Fibroblast of villous mesenchyme (primary cell): Measurements from ENCODE around the gene RRP1B. TPM values are rescaled to one million over a fixed set of nuclear protein-coding genes. Genes with fewer than 3 reads are reported as not detected.

Experiments used
- DNase-seq: peaks from one replicate; pipeline ENCODE4 v3.0.0-alpha.2; 2010; ENCODE audit warnings: low read depth
- H3K4me3 ChIP-seq: 2 replicates; pipeline ENCODE4 v1.5.1; 2011; ENCODE audit warnings: low read depth, mild to moderate bottlenecking, low read length
- CTCF ChIP-seq: IDR thresholded peaks from 2 replicates; pipeline ENCODE4 v1.5.1; 2012; ENCODE audit warnings: low read depth, mild to moderate bottlenecking, low read length; ENCODE audit not compliant: insufficient read depth
- total RNA-seq: library from RNA; depleted of rRNA; stranded (reverse); fragments of >200 nt; gene quantifications from 2 replicates; pipeline ENCODE4 v1.2.3, GENCODE V29; 2012

The RRP1B gene
- total RNA-seq, 1 donor: 36.3 TPM

- no peak for DNase-seq
- no peak for TF ChIP-seq CTCF
- H3K4me3 ChIP-seq: no peak overlapping the region
These were observed 40.7 kb downstream of the RRP1B start for GRCh38 chr21:43699933-43700599.

DNA sequence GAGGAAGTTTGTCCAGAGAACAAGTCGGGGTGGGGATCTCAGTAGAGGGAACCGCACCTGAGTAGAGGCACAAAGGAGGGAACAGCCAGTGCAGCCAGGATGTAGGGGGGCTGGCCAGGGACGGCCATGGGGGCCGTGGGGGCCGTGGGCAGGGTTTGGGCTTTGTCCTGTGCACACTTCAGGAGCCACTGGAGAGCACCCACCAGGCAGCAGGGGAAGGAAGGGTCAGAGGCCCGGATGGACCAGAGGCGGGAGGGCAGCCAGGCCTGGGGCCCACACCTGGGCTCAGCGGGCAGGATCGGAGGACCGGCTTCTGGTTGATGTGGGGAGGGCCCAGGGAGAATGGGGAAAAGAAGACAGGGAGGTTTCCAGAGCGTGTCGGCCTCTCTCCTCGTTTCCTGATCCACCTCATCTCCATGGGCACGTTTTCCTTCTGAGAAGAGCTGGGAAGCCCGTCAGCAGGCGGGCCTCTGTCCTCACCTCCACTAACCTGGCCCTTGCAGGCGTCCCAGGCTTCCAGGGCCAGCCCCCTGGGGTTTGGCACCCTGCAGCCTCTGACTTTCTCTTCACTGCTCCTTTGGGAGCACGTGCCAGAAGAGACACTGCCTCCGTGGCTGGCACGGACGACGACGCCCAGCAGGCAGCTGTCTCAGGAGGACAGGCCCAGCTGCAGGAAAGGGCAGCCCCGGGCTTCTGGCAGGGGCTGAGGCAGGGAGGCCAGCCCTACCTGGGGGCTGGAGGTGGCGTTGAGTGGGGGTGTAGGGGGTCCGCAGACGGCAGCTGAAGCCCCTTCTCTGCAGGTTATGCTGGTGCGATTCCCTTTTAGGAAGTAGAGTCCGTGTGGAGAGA lies 42.8 kb downstream of the RRP1B start:
- TF ChIP-seq CTCF: no peak
- no peak overlapping the region for H3K4me3 ChIP-seq
- DNase-seq: no peak

GRCh38 chr21:43702785-43703034 lies 43.4 kb downstream of the RRP1B start:
- DNase-seq: no peak
- no peak for TF ChIP-seq CTCF
- H3K4me3 ChIP-seq: no peak overlapping the region

DNA sequence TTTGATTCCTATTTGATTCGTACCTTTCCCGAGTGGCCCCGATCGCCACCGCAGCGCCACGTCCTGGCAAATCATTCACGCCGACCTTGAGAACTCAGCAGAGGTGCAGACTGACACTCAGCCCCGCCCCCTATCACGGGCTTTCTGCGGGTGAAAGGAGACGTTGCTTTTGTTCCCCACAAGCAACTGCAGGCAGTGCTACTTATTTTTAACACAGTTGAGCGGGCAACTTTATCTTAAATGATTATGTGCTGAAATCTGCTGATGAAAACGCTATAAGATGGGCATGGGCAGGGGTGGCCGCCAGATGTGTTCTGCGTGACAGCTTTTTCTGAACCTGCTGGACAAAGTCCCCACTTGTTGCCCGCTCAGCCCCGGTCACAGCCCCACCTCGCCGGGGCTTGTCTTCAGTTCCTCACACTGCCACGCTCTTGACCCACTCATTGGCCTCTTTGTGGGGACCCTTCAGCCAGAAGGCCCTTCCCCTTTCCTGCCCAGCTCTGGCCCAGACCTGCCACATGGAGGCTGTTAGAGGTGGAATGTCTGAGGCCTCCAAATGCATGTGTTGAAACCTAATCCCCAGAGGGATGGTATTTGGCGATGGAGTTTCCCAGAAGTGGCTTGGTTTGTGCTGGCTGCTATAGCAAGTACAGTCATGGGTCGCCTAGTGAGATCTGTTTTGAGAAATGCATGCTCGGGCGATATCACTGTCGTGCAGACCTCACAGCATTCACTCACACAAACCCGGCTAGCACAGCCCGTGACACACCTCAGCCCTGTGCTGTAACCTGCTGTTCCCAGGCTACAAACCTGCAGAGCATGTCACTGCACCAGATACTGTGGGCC lies 43.9 kb downstream of the RRP1B start:
- H3K4me3 ChIP-seq: no peak overlapping the region
- DNase-seq: peak; percentile 62
- no peak for TF ChIP-seq CTCF

DNA sequence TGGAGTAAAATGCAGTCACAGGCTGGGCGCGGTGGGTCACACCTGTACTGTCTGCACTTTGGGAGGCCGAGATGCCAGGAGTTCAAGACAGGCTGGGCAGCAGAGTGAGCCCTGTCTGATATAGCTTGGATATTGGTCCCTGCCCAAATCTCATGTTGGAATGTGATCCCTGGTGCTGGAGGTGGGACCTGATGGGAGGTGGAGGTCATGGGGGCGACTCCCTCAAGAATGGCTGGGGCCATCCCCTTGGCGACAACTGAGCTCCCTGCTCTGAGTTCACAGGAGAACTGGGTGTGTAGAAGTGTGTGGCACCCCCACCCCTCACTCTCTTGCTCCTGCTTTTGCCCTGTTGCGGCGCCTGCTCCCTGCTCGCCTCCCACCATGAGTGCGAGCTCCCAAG lies 48.1 kb downstream of the RRP1B start:
- TF ChIP-seq CTCF: no peak
- DNase-seq: no peak

GRCh38 chr21:43708745-43709381 lies 49.5 kb downstream of the RRP1B start:
- no peak for DNase-seq
- TF ChIP-seq CTCF: no peak

More for the DNA sequence above, 48.1 kb downstream of the RRP1B start:
- H3K4me3 ChIP-seq: no peak overlapping the region

More at GRCh38 chr21:43708745-43709381, 49.5 kb downstream of the RRP1B start:
- H3K4me3 ChIP-seq: no peak overlapping the region
